GM11168 (cell line): Measurements from ENCODE around the gene GABRB1.
"Not testable (repeated sequence)": the region's sequence is repeated elsewhere in the genome, so short reads cannot be mapped to it uniquely, and the experiment has no call there.

Experiments used
- in situ Hi-C: fragments of 300-500 bp; cut with MboI; formaldehyde crosslinking; loops from one replicate; pipeline ENCODE4 v1.12.0; 2022; ENCODE audit warnings: low sequenced_read_pairs; ENCODE audit not compliant: unreplicated experiment

GABRB1 gene

DNA sequence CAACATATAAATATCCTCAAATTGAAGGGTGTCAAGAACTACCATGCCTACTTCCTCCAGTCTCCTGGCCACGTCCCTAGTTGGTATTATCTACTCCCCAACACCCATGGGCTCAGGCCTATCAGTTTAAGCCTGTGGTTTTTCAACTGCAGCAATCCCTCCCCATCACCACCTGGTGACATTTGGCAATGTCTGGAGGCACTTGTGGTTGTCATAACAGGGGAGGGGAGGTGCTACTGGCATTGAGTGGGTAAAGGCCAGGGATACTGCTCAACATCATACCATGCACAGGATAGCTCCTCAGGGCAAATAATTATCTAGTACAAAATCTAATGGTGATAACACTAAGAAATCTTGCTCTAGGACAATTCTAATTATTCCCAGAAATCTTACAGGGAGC, 336.8 kb downstream of the GABRB1 start:
- in situ Hi-C loops = no loop called here

DNA sequence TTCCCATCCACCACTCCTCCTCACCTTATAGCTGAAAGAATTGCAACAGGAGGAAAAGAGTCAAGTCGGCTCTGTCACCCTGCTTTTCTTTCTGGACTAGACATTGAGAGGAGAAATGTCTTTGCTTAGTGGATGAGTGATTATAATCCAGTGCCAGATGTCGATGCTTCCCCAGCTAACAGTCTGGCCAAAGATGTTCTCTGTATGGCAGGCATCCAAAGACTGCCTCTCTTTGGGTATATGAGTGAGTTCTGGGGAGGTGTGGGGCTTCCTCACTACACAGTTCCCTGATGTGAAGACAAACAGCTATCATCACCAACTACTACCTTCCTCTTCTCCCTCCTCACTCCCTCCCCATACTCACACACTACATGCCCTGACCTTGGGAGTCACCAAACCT, 341.2 kb downstream of the GABRB1 start:
- in situ Hi-C loops = no loop called here

GRCh38 chr4:47373174-47373573, 341.8 kb downstream of the GABRB1 start:
- in situ Hi-C loops = no loop called here

- in situ Hi-C loops = no loop called here
Observed at GRCh38 chr4:47373709-47374108, 342.3 kb downstream of the GABRB1 start.

DNA sequence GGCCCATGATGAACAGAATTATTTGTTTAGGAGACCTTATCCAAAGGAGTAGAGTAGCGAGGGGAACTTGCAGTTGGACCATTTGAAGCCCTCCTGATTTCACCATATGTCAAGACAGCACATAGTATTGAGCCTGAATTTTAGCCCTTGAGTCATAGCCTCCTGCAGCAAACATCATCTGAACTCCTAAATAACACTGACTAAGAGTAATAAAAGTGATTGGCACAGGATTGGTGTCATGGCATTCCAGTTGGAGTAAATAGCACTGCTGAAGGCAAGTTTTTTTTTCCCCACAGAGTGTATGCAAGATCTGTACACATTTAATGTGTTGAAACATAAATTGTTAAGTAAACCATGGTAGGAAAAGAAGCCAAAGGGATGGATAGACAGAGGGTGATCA, 343.1 kb downstream of the GABRB1 start:
- in situ Hi-C loops = no loop called here

GRCh38 chr4:47378021-47378530, 346.7 kb downstream of the GABRB1 start:
- in situ Hi-C loops = not testable (repeated sequence)

DNA sequence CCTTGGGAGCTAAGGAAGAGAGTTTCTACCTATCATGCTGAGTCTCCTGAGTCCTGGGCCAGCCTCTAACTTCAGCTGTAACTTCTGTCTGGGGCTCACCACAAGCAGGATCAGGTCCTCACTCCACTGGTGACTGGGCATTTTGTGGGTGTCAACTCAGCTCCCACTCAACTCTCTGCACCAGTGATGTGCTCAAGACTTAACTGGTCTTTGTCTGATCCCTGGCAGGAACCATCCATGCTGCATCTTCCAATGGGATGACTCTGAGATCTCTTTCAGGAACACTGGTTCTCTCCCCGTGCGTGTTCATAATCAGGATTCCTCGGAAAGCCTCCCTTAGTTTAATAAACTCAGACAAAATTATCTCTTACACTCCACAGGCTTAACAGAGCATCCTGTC, 349.8 kb downstream of the GABRB1 start:
- in situ Hi-C loops = no loop called here

DNA sequence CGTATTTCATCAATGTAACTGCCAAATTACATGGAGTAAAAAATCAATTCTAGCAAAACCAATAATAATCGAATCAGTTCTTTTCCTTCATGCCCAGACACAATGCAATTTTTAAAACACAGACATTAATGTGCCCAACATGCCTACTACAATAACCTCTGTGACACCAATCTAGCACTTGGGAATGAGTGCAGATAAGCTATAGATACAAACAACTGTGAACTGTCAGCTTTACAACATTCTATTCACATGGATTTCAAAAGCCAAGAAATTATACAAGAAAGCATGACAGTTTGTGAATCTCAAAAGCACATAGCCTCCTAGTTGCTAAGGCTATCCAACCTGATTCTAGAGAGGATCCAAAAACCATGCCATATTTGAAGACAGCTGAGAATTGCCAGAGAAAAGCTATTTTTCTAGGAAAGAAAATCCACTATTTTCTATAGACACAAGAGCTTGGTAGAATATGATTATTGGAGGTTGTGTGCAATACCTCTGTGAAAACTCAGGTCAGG, 351.5 kb downstream of the GABRB1 start:
- in situ Hi-C loops = no loop called here

DNA sequence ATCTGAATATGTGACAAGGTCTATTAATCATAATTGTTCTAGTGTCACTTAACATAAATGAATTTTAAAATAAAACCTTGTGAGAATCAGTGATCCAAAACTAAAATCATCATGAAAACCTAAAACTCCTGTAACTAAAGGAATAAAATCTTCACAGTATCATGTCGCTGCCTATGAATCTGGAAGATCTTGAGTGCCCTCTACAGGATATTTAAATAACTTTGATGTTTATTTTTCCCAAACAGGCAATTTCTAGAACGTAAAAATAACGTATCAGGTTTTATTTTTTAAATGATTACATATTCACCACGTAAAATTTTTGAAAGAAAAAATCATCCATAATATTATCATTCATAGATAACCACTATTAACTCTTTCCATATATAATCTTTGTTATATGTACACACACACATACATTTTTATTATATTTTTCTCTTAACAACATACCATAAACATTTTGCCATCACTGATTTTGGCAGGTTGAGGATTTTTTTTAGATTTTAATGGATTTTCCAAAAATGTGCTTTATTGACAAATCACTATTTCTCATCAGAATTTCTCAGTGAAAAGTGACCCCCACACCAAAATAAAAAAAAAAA, 352.6 kb downstream of the GABRB1 start:
- in situ Hi-C loops = no loop called here

DNA sequence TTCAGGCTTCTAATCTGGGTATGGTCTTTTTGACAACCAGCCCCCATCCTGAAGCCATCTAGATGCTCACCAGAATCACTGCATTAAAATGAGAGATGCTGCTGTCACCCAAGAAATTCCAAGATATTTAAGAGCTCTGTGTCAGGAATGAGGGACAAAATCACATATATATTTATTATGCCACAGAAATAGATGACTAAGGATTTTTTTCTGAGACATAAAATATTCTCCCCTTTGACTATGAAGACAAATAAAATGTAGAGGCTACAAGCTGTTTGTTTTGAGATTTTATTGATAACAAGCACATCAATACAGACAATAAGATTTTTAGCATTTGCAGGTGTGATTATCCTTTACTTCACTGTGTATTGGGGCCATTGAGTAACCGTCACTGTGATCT, 354.8 kb downstream of the GABRB1 start:
- in situ Hi-C loops = no loop called here

DNA sequence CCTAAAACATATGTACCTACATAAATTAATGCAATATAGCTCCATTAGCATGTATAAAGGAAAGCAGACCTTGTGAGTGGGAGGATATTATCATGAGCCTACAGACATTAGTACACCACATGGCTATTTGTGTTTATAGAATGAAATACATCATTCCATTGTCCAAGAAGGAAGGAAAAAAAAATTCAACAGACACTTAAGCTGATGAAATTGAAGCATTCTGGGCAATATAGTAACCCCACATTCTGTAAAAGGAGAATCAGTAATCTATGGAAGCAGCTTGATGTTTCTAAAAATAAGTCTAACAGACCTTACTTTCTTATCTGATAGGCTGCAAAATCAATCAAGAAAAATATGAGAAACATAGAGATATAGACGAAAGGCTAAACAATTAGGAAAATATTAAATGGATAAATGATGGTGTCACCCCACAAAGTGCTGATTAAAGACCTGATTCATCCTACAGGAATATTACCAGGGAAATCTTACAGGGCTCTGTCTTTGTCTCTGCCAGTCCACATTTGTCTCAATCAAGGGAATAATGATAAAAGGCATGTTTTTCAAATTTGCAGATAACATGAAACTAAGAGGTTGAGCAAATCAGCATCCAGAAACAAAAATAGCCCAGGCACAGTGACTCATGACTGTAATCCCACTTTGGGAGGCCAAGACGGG, 355.3 kb downstream of the GABRB1 start:
- in situ Hi-C loops = no loop called here

- in situ Hi-C loops = no loop called here
Observed at GRCh38 chr4:47390428-47391125, 359.2 kb downstream of the GABRB1 start.

- in situ Hi-C loops = no loop called here
Observed at GRCh38 chr4:47391256-47391655, 359.9 kb downstream of the GABRB1 start.

- in situ Hi-C loops = no loop called here
Observed at GRCh38 chr4:47406408-47406807, 375.0 kb downstream of the GABRB1 start.

GRCh38 chr4:47410271-47410670, 378.9 kb downstream of the GABRB1 start:
- in situ Hi-C loops = no loop called here

GRCh38 chr4:47413521-47413920, 382.2 kb downstream of the GABRB1 start:
- in situ Hi-C loops = no loop called here

DNA sequence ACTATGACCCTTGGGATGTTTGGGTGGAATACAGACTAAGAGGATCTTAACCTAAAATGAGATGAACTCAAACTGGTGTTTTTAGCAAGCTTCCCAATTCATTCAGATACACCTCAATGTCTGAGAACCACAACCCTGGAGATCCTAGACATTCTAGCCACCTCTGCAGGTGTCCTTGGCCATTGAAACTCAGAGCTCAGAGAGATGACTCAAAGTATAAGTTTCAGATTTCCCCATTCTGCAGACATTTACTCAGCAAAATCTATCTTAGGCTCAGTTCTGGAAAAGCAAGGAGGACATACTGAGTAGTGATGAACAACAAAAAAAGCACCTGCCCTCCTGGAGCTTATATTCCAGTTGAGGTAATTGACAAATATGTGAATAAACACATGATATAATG, 384.4 kb downstream of the GABRB1 start:
- in situ Hi-C loops = no loop called here

DNA sequence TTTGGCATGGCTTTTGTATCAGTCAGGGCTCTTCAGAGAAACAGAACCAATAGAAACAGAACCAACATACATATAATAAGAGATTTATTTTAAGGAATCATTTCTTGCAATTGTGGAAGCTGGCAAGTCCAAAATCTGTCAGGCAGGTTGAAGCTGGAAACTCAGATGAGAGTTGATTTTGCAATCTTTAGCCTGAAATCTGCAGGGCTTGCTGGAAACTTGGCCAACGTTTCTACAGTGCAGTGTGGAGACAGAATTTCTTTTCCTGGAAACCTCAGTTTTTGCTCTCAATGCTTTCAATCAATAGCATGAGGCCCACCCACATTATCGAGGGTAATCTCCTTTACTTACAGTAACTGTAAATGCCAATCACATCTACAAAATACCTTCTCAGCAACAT, 386.8 kb downstream of the GABRB1 start:
- in situ Hi-C loops = no loop called here

DNA sequence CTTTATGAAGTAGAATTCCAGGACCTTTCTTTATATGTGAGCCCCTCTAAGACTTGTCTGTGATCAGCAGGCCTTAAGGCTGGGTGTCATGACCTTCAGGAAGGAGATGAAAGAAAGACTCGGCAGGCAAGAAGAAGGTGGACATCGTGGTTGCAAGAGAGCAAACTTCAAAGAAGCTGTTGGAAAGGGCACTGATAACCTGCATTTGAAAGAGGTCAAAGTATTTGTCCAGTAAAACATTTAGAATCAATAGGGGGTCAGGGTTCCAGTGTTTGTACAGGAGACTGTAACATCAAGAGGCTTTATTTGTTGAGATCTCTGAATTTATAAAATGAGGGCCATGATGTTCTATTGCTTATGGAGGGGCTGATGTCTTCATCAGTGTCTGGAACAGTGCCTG, 387.9 kb downstream of the GABRB1 start:
- in situ Hi-C loops = no loop called here

DNA sequence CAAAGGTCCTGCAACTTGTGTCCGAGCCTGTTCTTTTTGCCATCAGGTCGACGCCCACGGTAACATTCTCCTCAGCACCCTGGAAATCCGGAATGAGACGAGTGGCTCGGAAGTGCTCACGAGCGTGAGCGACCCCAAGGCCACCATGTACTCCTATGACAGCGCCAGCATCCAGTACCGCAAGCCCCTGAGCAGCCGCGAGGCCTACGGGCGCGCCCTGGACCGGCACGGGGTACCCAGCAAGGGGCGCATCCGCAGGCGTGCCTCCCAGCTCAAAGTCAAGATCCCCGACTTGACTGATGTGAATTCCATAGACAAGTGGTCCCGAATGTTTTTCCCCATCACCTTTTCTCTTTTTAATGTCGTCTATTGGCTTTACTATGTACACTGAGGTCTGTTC, 394.3 kb downstream of the GABRB1 start:
- in situ Hi-C loops = no loop called here

DNA sequence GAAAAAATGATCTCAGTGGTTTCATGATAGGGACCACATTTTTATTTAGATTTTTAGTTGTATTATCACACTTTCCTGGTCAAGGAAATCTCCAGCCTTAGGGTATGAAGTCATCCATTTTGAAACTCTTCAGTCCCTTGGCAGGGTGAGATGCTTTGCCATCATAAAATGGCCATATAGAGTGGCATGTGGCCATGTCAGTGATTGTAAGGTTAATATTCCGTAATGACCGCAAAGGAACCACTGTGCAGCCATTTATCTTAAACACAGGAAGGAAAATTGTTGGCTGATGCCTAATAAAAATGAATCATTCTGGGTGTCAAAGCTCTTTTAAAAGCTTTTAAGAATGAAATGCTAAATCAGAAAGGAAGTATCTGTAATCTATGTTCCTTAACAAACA, 396.6 kb downstream of the GABRB1 start:
- in situ Hi-C loops = no loop called here
